Astrocyte (in vitro differentiated cells and primary cell): ENCODE results near the gene RASSF3.

Source experiments
- CTCF ChIP-seq: IDR thresholded peaks from 2 replicates; pipeline ENCODE4 v1.5.1; 2011; ENCODE audit warnings: low read depth, mild to moderate bottlenecking, inconsistent platforms, low read length, moderate library complexity; ENCODE audit not compliant: insufficient read depth
- EZH2 ChIP-seq: IDR thresholded peaks from 2 replicates; pipeline ENCODE4 v1.6.1; 2012; ENCODE audit warnings: mild to moderate bottlenecking, low read length, inconsistent platforms; ENCODE audit not compliant: insufficient read depth

- TF ChIP-seq CTCF (no peak), EZH2 (no peak)
Measured at GRCh38 chr12:64610079-64610659, at the start of gene RASSF3.
